K562 (cell line): ENCODE data around the gene FADS6.

ENCODE experiments used
- ZFP30 ChIP-seq: fragments of 250-450 bp; sonication (Bioruptor Pico); IDR thresholded peaks from 2 replicates; pipeline ENCODE4 v1.8.0; 2022; ENCODE audit warnings: moderate library complexity, mild to moderate bottlenecking, inconsistent platforms, borderline replicate concordance
- TF ChIP-seq, protein P1 (sequence below): sonication (generic); formaldehyde crosslinking; IDR thresholded peaks from 2 replicates; pipeline ENCODE4 v1.8.0; 2022; ENCODE audit warnings: missing genetic modification reagents, mild to moderate bottlenecking, borderline replicate concordance

DNA sequence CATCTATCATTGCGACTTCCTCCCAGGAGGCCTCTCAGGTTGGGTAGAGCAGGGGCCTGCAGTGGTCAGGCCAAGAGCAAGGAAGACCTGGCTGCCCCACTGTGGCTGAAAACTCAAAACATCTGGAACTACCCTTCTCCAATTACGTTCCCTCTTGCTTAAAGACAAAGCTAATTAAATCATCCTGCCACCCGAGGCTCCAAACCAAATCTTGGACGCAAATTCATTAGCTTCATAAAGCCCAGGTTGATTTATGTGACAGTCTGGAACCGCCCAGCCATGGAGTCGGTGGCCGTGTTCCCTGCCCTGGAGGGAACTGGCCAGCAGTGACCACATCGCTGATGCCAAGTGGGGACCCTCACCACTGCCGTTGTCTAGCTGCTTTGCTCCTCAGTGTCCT lies 55.2 kb downstream of the FADS6 start:
- TF ChIP-seq, protein P1, sequence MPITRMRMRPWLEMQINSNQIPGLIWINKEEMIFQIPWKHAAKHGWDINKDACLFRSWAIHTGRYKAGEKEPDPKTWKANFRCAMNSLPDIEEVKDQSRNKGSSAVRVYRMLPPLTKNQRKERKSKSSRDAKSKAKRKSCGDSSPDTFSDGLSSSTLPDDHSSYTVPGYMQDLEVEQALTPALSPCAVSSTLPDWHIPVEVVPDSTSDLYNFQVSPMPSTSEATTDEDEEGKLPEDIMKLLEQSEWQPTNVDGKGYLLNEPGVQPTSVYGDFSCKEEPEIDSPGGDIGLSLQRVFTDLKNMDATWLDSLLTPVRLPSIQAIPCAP: no peak
- TF ChIP-seq ZFP30 (CRISPR knock-in tag): no peak
